T follicular helper cell (primary cell): Measurements from ENCODE around the gene EBP.
A peak's percentile ranks its signal among the peaks of the same experiment; 100 is the strongest.
"Not testable (repeated sequence)": the region's sequence is repeated elsewhere in the genome, so short reads cannot be mapped to it uniquely, and the experiment has no call there.

ENCODE experiments used
- DNase-seq: peaks from one replicate; pipeline ENCODE4 v3.0.0-alpha.2; 2020; ENCODE audit warnings: low read depth

The EBP gene

DNA sequence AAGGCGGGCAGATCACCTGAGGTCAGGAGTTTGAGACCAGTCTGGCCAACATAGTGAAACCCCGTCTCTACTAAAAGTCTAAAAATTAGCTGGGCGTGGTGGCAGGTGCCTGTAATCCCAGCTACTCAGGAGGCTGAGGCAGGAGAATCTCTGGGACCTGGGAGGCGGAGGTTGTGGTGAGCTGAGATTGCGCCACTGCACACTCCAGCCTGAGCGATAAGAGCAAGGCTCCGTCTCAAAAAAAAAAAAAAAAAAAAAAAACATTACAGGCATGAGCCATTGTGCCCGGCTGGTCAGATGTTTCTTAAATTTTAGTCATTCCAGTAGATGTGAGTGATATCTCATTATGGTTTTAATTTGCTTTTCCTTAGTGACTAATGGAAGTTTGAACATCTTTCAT is 4.2 kb downstream of the EBP start:
- DNase-seq: not testable (repeated sequence)

DNA sequence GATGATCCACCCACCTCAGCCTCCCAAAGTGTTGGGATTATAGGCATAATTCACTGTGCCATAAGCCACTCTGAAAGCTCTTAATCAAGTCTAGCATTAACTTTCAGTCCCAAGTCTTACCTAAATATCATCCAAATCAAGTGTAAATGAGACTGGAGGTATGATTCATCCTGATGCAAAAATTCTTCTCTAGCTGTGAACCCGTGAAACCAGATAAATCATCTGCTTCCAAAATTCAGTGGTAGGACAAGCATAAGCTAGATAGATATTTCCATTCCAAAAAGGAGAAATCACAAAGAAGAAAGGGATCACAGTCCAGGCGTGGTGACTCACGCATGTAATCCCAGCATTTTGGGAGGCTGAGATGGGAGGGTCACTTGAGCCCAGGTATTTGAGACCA is 9.1 kb downstream of the EBP start:
- DNase-seq: no peak

DNA sequence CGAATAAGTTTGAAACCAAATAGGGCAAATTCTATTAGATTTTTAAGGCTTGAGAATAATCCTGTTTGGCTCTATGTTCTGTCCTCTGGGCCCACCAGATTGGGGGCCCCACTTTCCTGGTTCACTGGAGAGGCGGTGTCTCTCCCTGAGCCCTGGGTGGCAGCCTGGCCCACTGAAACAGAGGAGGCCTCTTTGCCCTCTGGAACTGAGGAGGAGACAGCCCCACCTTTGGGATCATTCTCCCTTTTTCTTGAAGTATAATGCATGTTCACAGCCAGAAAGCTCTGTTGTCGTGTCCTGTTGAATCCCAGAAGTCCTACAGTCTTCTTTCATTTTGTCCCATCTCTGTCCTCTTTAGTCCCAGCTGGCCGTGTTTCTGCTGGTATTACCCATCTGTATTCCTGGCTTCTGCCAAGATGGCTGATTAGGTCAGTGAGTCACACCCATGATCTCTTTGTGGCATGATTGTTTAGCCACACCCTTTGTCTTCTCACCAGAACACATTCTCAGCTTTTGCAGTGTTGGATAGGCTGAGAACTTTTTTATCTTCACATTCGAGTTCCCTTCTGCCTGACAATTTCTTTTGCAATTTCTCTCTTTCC is 9.9 kb downstream of the EBP start:
- no peak for DNase-seq

DNA sequence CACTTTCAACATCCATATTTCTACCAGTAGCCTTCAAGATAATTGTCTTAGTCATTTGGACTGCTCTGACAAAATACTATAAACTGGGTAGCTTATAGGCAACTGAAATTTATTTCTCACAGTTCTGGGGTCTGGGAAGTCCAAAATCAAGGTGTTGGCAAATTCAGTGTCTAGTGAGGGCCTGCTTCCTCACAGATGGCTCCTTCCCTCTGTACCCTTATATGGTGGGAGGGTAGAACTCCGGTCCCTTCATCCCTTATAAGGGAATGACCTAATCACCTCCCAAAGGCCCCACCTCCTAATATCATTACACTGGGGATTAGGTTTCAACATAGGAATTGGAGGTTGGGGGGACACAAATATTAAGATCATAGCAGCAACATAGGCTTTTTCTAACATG is 10.6 kb downstream of the EBP start:
- DNase-seq: no peak

DNA sequence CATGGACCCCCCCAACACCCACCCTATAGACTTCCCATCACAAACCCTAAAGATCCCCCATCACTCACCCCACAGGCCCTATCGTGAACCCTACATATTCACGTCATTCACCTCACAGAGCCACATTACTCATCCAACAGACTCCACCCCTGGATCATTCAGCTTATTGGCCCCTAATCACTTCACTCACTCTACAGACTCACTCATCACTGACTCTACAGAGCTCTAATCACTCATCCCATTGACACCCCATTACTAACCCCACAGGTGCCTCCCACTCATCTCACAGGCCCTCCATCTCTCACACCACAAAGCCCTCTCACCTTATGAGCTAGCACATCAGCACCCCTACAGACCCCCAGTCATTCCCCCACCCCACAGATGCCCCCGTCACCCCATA is 11.6 kb downstream of the EBP start:
- no peak for DNase-seq

DNA sequence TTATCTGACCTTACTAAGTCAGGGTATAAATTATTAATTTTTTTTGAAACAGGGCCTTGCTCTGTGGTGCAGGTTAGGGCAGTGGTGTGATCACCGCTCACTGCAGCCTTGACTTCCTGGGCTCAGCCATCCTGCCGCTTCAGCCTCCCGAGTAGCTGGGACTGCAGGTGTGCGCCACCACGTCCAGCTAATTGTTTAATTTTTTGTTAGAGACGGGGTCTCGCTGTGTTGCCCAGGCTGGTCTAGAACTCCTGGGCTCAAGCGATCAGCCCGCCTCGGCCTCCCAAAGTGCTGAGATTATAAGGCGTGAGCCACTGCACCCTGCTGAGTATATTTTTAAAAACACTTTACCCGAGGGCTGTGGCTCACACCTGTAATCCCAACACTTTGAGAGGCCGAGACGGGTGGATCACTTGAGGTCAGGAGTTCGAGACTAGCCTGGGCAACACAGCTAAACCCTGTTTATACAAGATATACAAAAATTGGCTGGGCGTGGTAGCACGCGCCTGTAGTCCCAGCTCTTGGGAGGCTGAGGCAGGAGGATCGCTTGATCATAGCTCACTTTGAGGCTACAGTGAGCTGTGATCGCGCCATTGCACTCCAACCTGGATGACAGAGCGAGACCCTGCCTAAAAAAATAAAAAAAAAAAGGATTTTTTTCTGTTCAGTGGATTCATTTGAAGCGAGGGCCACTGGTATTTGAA is 17.2 kb downstream of the EBP start:
- DNase-seq: no peak

DNA sequence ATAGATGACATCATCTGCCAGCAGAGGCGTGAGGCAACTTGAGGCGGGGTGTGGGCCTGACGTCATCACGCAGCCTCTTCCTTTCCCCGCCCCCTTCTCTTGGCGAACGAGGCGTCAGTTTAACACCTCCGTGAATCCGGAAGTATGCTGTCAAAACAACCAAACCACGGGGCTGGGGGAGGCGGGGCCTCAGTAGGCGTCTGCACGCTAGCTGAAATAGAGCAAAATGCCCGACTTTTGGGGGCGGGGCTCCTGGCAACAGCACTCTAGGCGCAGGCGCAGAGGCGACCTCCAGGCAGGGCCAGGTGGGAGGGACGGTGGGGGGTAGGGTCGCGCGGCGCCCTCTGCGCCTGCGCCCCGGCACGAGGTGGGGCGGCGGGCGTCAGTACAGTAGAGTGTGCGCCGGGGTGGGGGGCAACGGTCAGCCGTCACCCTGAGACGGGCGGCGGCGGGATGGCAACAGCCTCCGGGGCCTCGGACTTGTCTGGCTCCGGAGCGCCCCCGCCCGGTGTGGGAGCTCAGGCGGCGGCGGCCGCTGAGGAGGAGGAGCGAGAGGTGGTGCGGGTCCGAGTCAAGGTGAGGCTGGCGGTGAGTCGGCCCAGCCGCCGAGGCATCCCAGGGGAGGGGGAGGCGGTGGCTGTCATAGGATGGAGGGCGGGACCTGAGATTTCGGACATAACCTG is 17.9 kb downstream of the EBP start, which contains the start of gene TBC1D25:
Gene TBC1D25 (plus strand): TSS at position 370 of the 683 bp plus-strand sequence. CDS start 84 bp downstream, at position 454.
- peak; percentile 96 for DNase-seq

DNA sequence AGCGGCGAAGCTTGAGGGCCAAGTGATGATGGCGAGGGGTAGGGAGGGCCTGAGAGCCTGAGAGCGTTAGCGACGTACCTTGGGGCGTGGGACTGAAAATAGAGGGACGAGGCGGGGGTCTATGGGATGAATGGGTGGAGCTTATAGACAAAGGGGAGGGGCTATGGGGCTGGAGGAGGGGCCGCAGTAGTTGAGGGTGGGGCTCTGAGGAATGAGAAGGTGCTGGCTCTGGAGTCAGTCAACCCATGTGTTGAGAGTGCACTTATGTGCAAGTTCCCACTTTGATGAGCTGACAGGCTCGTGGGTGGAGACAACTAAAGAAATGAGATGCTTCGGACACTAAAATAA is 18.4 kb downstream of the EBP start:
- peak; percentile 40 for DNase-seq

DNA sequence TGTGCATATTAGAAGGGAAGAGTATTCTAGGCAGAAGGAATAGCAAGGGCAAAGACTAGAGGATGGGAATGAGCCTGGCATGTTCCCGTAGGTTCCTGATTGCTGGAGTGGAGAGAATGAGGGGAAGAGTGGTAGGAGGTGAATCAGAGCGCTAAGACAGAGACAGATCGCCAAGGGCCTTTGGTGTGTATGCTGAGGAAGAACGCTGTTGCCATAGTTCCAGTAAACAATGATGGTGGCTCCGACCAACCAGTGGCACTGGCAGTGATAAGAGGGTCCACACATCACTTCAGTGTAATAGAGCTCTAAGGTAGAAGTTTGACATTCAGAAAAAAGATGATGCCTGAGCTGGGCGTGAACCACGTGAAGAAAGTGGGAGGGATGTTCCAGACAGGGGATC is 18.9 kb downstream of the EBP start:
- no peak for DNase-seq

DNA sequence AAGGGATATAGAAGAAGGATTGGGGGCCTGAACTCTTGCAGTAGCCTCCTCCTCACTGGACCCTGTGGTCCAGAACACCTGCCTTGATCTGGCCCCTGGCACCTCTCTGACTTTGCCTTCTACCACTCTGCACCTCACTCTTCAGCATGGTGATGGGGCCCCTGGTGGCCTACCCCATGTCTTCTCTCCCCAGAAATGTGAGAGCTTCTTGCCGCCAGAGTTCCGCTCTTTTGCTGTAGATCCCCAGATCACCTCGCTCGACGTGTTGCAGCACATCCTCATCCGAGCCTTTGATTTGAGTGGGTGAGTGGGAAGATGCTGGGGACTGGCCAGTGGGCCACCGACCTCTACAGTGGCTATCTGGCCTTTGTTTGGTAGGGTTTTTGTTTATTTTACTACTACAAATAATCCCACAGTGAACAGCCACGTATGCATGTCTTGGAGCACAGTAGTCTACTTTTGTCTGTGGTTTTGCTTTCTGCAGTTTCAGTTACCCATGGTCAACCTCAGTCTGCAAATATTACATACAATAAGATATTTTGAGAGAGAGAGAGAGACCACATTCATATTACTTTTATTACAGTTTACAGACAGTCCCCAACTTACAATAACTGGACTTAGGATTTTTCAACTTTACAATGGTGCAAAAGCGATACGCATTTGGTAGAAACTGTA is 19.7 kb downstream of the EBP start:
- DNase-seq: no peak

DNA sequence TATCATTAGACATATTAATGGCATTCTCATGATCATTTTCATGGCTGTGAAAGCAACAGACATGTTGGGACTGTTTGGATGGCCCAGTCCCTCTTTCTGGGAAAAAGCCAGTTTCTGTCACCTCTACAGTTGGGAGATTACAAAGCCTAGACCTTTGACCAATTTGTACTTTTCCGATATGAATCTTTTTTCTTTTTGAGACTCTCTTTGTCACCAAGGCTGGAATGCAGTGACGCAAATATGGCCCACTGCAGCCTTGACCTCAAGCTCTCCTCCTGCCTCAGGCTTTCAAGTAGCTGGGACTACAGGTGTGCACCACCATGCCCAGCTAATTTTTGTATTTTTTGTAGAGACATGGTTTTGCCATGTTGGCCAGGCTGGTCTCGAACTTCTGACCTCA is 27.3 kb downstream of the EBP start:
- DNase-seq: no peak

DNA sequence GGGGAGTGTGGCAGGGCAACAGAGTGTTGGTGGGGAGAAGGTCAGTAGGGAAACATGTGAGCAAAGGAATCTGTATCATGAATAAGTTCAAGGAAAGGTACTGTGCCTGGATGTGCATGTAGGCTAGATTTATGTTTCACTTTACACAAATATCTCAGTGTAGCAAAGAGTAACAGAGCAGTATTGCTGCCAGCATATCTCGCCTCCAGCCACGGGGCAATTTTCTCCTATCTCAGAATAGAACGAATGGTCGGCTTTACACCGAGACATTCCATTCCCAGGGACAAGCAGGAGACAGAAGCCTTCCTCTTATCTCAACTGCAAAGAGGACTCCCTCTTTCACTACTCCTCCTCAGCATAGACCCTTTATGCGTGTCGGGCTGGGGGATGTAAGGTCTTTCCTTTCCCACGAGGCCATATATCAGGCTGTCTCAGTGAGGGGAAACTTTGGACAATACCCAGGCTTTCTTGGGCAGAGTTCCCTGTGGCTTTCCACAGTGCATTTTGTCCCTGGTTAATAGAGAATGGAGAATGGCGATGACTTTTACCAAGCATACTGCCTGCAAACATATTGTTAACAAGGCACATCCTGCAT is 34.2 kb downstream of the EBP start:
- not testable (repeated sequence) for DNase-seq

DNA sequence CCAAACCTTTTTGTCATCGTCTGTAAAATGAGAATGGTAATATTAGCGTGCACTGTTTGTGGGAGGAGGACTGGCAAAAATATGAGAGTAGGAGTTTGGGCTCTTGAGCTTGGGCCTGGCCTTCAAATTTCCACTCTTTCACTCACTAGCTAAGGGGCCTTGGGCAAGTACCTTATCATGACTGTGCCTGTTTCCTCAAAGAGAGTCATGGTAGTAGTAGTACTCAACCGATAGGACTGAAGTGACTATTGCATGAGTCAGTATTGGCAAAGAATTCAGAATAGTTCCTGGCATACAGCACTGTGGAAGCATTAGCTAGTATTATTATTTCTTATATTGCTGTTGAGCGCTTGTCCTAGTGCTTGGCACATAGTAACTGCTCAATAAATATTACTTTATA is 36.7 kb downstream of the EBP start:
- no peak for DNase-seq

DNA sequence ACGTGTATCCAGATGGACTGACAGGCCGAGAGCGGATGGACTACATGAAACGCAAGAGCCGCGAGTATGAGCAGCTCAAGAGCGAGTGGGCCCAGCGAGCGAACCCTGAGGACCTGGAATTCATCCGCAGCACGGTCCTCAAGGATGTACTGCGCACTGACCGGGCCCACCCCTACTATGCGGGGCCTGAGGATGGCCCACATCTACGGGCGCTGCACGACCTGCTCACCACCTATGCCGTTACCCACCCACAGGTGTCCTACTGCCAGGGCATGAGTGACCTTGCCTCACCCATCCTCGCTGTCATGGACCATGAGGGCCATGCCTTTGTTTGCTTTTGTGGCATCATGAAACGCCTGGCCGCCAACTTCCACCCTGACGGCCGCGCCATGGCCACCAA is 38.0 kb downstream of the EBP start:
- DNase-seq: no peak

DNA sequence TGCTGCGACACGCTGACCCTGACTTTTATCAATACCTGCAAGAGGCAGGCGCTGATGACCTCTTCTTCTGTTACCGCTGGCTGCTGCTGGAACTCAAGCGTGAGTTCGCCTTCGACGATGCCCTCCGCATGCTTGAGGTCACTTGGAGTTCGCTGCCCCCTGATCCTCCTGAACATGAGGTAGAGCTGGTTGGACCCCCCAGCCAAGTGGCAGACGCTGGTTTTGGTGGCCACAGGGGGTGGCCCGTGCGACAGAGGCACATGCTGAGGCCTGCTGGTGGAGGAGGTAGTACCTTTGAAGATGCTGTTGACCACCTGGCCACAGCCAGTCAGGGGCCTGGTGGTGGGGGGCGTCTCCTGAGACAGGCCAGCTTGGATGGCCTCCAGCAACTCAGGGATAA is 38.4 kb downstream of the EBP start:
- no peak for DNase-seq

DNA sequence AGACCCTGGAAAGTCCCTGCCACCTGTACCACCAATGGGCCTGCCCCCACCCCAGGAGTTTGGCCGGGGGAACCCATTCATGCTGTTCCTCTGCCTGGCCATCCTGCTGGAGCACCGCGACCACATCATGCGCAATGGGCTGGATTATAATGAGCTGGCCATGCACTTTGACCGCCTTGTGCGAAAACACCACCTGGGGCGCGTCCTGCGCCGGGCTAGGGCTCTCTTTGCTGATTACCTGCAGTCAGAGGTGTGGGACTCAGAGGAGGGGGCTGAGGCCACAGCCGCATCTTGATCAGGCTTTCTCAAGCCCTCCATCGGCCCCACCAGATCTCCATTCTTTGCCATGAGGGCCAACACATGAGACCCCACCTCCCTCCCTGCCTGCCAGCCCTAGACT is 39.1 kb downstream of the EBP start:
- no peak for DNase-seq

DNA sequence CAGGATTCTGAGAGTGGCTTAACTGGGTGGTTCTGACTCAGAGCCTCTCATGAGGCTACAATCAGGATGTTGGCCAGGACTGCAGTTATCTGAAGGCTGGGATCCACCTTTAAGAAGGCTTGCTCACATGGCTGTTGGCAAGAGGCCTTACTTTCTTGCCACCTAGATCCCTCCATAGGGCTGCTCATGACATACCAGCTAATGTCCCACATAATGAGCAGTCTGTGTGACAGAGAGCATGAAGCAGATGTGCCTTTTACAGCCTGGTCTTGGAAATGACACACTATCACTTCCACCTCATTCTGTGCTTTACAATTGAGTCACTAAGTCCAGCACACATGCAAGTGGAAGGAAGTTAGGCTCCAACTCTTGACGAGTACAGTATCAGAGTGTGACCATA is 48.4 kb downstream of the EBP start:
- DNase-seq: no peak

DNA sequence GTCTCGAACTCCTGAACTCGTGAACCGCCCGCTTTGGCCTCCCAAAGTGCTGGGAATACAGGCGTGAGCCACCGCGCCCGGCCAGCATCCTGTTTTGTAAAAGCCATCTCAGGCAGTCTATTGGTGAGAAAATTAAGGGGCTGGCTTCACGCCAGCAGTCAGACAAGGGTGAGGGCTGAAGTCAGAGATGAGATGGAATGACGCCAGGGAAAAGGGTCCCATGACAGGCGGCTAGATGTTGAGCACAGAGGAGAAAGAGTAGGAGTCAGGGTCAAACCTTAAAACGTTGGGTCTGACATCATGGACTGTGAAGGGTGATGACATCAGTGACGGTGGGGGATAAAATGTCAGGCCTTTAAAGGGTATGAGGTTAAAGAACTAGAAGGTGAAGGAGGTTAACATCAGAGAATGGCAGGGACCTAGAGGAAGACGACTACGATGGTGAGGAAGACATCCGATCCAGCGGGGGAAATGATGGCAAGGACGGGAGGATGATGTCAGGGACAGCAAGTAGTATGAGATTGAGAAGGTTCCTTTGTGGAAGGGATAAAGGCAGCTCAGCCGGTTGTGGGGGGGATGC is 52.2 kb downstream of the EBP start:
- DNase-seq: peak; percentile 9

DNA sequence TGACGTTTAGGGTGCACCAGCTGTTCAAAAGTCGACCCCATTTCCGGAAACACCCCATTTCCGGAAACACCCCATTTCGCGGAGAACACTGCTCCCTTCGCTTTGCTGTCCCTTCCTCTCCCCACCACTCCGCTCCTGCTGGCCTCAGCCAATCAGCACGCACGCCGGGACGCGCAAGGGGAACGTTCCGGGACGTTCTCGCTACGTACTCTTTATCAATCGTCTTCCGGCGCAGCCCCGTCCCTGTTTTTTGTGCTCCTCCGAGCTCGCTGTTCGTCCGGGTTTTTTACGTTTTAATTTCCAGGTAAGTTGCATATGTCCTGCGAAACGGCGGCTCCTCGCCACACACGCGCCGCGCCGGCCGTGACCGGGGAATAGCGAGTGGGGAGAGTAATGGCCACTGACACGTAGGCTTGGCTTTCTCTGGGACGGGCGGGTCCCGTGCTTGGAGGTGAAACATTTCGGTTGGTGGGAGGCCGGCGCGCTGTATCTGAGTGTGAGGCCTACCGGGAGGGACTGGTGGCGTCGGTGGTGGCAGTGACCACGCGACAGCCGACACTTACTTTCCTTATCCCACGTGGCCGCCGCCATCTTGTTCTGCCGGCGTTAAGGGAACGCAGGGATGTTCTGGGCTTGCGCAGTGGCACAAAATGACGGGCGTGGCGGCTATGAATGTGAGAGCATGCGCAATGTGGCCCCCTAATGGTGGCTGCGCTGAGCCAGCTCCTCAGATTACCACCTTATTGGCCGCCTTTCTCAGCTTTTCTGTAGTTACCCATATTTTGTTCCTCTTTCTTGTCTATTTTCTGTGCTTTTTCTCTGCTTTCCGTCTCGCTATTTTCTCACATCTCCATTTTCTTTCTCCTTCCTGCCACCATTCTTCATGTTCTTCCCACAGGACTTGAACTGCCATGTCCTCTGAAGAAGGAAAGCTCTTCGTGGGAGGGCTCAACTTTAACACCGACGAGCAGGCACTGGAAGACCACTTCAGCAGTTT is 53.0 kb downstream of the EBP start, which contains the start of gene RBM3:
Gene RBM3 (plus strand): TSS at position 215 of the 997 bp plus-strand sequence. CDS start 697 bp downstream, at position 912.
- DNase-seq: peak; percentile 88

DNA sequence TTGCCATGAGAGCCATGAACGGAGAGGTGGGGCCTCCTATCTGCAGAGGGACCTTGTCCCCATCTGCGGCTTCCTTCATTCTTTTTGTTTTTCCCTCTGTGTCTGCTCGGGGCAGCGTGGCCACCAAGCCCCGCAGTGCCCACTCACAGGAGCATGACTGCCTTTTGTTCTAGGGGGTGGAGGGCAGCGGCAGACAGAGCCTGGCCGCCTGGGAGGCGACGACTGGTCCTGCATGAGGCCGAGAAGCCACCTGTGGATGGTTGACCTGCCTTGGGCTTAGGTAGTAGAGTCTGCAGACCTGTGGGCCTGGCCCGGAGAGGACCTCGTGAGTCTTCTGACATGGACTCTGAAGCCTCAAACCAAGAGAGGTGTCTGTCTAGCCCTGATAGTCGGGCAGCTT is 54.0 kb downstream of the EBP start:
- no peak for DNase-seq

DNA sequence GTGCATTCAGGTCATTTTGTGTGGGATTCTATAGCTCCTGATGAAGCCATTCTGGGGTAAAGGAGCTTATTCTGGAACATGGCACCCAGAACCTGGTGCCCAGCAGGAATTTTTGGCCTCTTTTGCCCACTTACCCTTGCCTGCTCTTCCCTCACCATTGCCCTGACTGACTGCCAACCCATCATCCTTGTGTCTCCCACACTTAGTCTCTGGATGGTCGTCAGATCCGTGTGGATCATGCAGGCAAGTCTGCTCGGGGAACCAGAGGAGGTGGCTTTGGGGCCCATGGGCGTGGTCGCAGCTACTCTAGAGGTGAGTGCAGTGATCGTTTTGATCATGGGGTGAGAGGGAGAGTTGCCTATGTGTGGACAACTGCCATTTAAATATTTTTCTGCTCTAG is 54.5 kb downstream of the EBP start:
- DNase-seq: no peak
